Activated CD4-positive, CD25-positive, alpha-beta regulatory T cell treated with anti-CD3 and anti-CD28 coated beads, Interleukin-2, amount 50 U/mL, for 16 hours (primary cell): ENCODE data around the gene CTAGE6.
"Not testable (repeated sequence)": the region's sequence is repeated elsewhere in the genome, so short reads cannot be mapped to it uniquely, and the experiment has no call there.

Experiments
- DNase-seq: peaks from one replicate; pipeline ENCODE4 v3.0.0-alpha.2; 2020; ENCODE audit warnings: low read depth, low spot score

CTAGE6 gene

GRCh38 chr7:143757596-143757995, at the start of gene CTAGE6:
Gene CTAGE6 (minus strand): TSS chr7:143757696. CDS start chr7:143757658, 38 bp downstream.
- DNase-seq, result not testable (repeated sequence)

- DNase-seq, result not testable (repeated sequence)
These were observed 49.2 kb upstream of the CTAGE6 start for GRCh38 chr7:143806664-143807071.

GRCh38 chr7:143797896-143798290, 40.4 kb upstream of the CTAGE6 start:
- not testable (repeated sequence) for DNase-seq

- DNase-seq, result not testable (repeated sequence)
These were observed 39.8 kb upstream of the CTAGE6 start for GRCh38 chr7:143797119-143797895.

- DNase-seq, result not testable (repeated sequence)
These were observed 38.2 kb upstream of the CTAGE6 start for GRCh38 chr7:143795653-143796052.

GRCh38 chr7:143792633-143793032, 35.1 kb upstream of the CTAGE6 start:
- not testable (repeated sequence) for DNase-seq

GRCh38 chr7:143785415-143786182, 28.1 kb upstream of the CTAGE6 start:
- DNase-seq, result not testable (repeated sequence)

- not testable (repeated sequence) for DNase-seq
These were observed 22.1 kb upstream of the CTAGE6 start for GRCh38 chr7:143779591-143779990.

- not testable (repeated sequence) for DNase-seq
These were observed 15.4 kb upstream of the CTAGE6 start for GRCh38 chr7:143772738-143773468.

- DNase-seq, result not testable (repeated sequence)
These were observed 10.0 kb upstream of the CTAGE6 start for GRCh38 chr7:143767531-143767930.

GRCh38 chr7:143765678-143766077, 8.2 kb upstream of the CTAGE6 start:
- DNase-seq, result not testable (repeated sequence)

- DNase-seq, result not testable (repeated sequence)
These were observed 5.6 kb upstream of the CTAGE6 start for GRCh38 chr7:143763065-143763464.

GRCh38 chr7:143745340-143745739, 12.2 kb downstream of the CTAGE6 start:
- DNase-seq, result not testable (repeated sequence)

- not testable (repeated sequence) for DNase-seq
These were observed 20.3 kb downstream of the CTAGE6 start for GRCh38 chr7:143737037-143737819.

GRCh38 chr7:143735962-143736361, 21.5 kb downstream of the CTAGE6 start:
- DNase-seq, result no peak

GRCh38 chr7:143733876-143734275, 23.6 kb downstream of the CTAGE6 start:
- DNase-seq, result no peak

- no peak for DNase-seq
These were observed 29.1 kb downstream of the CTAGE6 start for GRCh38 chr7:143728333-143728862.

GRCh38 chr7:143727561-143727960, 29.9 kb downstream of the CTAGE6 start:
- not testable (repeated sequence) for DNase-seq

- not testable (repeated sequence) for DNase-seq
These were observed 31.4 kb downstream of the CTAGE6 start for GRCh38 chr7:143726143-143726542.

- not testable (repeated sequence) for DNase-seq
These were observed 37.2 kb downstream of the CTAGE6 start for GRCh38 chr7:143720335-143720734.
